Measurements from ENCODE around the gene PRR36.

PRR36 gene

GRCh38 chr19:7879111-7879807, 5.1 kb upstream of the PRR36 start:
- DNase-seq (ENCODE audit: low spot score), result no peak
- in situ Hi-C loops (cut with MboI; ENCODE audit: low pct_unique_long_range_greater_than_20kb, low sequenced_read_pairs, unreplicated experiment), result no loop called here
- no peak for TF ChIP-seq CTCF (IDR thresholded peaks at IDR 0.05; ENCODE audit: extremely low read depth, insufficient read depth, missing control alignments)

- no peak for TF ChIP-seq CTCF (IDR thresholded peaks at IDR 0.05; ENCODE audit: extremely low read depth, insufficient read depth, missing control alignments)
- DNase-seq (ENCODE audit: low spot score), result no peak
- in situ Hi-C loops (cut with MboI; ENCODE audit: low pct_unique_long_range_greater_than_20kb, low sequenced_read_pairs, unreplicated experiment), result no loop called here
Observed at GRCh38 chr19:7877249-7877836, 3.2 kb upstream of the PRR36 start.

- DNase-seq (ENCODE audit: low spot score), result no peak
- no peak for TF ChIP-seq CTCF (IDR thresholded peaks at IDR 0.05; ENCODE audit: extremely low read depth, insufficient read depth, missing control alignments)
- in situ Hi-C loops (cut with MboI; ENCODE audit: low pct_unique_long_range_greater_than_20kb, low sequenced_read_pairs, unreplicated experiment), result no loop called here
Observed at GRCh38 chr19:7874897-7875273, 695 bp upstream of the PRR36 start.

- no peak for DNase-seq (ENCODE audit: low spot score)
- in situ Hi-C loops (cut with MboI; ENCODE audit: low pct_unique_long_range_greater_than_20kb, low sequenced_read_pairs, unreplicated experiment), result no loop called here
- TF ChIP-seq CTCF (IDR thresholded peaks at IDR 0.05; ENCODE audit: extremely low read depth, insufficient read depth, missing control alignments), result no peak
Observed at GRCh38 chr19:7873304-7874075, 700 bp downstream of the PRR36 start.

GRCh38 chr19:7872306-7873204, 1.6 kb downstream of the PRR36 start:
- in situ Hi-C loops (cut with MboI; ENCODE audit: low pct_unique_long_range_greater_than_20kb, low sequenced_read_pairs, unreplicated experiment), result no loop called here

More at GRCh38 chr19:7872306-7873204, 1.6 kb downstream of the PRR36 start:
- no peak for TF ChIP-seq CTCF (IDR thresholded peaks at IDR 0.05; ENCODE audit: extremely low read depth, insufficient read depth, missing control alignments)
- no peak for DNase-seq (ENCODE audit: low spot score)
